OCI-LY1 (cell line): ENCODE data around the gene SERPINA3.

Source experiments
- EZH2 ChIP-seq: fragments of 200-600 bp; sonication (generic), shearing (Covaris generic); IDR thresholded peaks from 2 replicates; pipeline ENCODE4 v1.8.0; 2017; ENCODE audit warnings: borderline replicate concordance, mixed run types, mild to moderate bottlenecking, antibody characterized with exemption, low read length, moderate library complexity, mixed read lengths
- TF ChIP-seq, protein P1 (sequence below): fragments of 200-600 bp; sonication (generic), shearing (Covaris generic); IDR thresholded peaks from 2 replicates; pipeline ENCODE4 v1.5.1; 2017; ENCODE audit warnings: mild to moderate bottlenecking, antibody characterized with exemption, low read length, moderate library complexity, mixed read lengths

DNA sequence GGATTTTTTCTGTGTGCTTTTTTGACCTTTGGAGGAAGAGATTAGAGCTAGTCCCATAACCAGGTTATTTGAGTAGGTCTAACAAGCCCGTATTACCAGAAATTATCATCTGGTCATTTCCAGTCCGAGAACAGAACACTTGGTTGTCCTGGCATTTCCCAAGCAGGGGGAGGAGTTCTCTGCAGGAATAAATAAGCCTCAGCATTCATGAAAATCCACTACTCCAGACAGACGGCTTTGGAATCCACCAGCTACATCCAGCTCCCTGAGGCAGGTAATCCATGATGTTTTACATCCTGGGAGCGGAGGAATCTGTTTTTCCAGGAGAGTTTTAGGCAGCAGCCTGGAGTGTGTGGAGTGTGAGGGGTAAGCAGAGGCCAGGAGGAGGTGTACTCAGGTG lies at the start of gene SERPINA3:
- no peak for TF ChIP-seq EZH2
- TF ChIP-seq, protein P1, sequence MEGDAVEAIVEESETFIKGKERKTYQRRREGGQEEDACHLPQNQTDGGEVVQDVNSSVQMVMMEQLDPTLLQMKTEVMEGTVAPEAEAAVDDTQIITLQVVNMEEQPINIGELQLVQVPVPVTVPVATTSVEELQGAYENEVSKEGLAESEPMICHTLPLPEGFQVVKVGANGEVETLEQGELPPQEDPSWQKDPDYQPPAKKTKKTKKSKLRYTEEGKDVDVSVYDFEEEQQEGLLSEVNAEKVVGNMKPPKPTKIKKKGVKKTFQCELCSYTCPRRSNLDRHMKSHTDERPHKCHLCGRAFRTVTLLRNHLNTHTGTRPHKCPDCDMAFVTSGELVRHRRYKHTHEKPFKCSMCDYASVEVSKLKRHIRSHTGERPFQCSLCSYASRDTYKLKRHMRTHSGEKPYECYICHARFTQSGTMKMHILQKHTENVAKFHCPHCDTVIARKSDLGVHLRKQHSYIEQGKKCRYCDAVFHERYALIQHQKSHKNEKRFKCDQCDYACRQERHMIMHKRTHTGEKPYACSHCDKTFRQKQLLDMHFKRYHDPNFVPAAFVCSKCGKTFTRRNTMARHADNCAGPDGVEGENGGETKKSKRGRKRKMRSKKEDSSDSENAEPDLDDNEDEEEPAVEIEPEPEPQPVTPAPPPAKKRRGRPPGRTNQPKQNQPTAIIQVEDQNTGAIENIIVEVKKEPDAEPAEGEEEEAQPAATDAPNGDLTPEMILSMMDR = no peak
